Hematopoietic multipotent progenitor cell treated with erythropoietin and hydrocortisone succinate and interleukin-3 and kit ligand, for 4 days (in vitro differentiated cells): ENCODE measurements around the gene ASAH2B.

Experiments used
- DNase-seq: peaks from one replicate; pipeline ENCODE4 v3.0.0-alpha.2; 2015

Gene ASAH2B

GRCh38 chr10:50799595-50799994, 59.9 kb downstream of the ASAH2B start:
- DNase-seq, result no peak

- no peak for DNase-seq
These were observed 66.4 kb downstream of the ASAH2B start for GRCh38 chr10:50805981-50806622.

GRCh38 chr10:50807851-50808776, 68.4 kb downstream of the ASAH2B start:
- no peak for DNase-seq
